D721Med (cell line): ENCODE measurements around the gene SMPD1.
A peak's percentile ranks its signal among the peaks of the same experiment; 100 is the strongest.

ENCODE experiments used
- DNase-seq: peaks from one replicate; pipeline ENCODE4 v3.0.0; 2011; ENCODE audit warnings: low spot score; ENCODE audit not compliant: insufficient read length
- FAIRE-seq: peaks from 2 replicates; lab custom pipeline; 2011; peaks lifted over from hg19 to GRCh38; lab: Jason Lieb, UNC
- TF ChIP-seq, protein P1 (sequence below): IDR thresholded peaks from 2 replicates; pipeline ENCODE4 v1.5.1; 2012; ENCODE audit warnings: mild to moderate bottlenecking, control low read depth; ENCODE audit not compliant: insufficient read depth; ENCODE audit errors: missing control alignments

Gene SMPD1

DNA sequence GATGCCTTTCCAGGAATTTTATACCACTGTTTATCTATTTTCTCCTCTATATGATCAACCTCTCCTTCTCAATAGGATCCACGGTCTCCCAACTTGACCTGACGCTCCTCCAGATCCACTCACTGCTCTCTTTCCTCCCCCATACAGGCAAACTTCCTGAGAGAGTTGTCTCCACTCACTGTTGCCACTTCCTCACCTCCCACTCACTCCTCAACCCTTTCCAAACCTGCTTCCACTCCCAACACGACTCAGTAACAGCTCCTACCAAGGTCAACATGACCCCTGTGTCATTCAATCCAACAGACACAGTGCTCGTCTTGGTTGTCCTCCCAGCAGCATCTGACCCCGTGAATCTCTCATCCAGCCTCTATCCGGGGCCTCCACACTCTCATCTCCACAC, 25.5 kb downstream of the SMPD1 start:
- TF ChIP-seq, protein P1, sequence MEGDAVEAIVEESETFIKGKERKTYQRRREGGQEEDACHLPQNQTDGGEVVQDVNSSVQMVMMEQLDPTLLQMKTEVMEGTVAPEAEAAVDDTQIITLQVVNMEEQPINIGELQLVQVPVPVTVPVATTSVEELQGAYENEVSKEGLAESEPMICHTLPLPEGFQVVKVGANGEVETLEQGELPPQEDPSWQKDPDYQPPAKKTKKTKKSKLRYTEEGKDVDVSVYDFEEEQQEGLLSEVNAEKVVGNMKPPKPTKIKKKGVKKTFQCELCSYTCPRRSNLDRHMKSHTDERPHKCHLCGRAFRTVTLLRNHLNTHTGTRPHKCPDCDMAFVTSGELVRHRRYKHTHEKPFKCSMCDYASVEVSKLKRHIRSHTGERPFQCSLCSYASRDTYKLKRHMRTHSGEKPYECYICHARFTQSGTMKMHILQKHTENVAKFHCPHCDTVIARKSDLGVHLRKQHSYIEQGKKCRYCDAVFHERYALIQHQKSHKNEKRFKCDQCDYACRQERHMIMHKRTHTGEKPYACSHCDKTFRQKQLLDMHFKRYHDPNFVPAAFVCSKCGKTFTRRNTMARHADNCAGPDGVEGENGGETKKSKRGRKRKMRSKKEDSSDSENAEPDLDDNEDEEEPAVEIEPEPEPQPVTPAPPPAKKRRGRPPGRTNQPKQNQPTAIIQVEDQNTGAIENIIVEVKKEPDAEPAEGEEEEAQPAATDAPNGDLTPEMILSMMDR, result no peak
- DNase-seq (no peak), FAIRE-seq (no peak)

DNA sequence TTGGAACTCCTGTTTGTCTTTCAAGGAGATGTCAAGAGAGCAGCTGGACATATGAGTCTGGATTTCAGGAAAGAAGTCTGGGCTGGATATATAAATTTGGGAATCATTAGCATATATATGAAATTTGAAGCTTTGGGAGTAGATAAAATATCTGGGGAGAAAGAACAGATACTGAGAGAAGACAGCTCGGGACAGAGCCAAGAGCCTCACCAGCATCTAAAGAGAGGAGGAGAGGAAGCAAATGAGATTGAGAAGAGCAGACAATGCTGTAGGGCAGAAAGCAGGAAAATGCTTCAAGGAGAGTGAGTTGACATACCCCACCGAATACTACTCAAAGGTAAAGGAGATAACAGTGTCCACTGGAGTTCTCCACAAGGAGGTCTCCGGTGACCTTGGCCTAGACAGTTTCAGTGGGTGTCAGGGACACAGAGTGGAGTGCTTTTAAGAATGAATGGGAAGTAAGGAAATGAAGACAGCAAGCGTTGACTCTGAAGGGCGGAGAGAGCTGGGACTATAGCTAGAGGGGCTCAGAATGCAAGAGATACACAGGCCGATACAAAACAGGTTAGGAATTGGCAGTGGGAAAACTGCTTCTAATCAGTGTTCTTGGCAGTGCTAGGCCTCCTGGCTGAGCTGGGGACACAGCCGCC, 27.8 kb downstream of the SMPD1 start:
- DNase-seq (no peak), FAIRE-seq (no peak)
- TF ChIP-seq, protein P1, result no peak

DNA sequence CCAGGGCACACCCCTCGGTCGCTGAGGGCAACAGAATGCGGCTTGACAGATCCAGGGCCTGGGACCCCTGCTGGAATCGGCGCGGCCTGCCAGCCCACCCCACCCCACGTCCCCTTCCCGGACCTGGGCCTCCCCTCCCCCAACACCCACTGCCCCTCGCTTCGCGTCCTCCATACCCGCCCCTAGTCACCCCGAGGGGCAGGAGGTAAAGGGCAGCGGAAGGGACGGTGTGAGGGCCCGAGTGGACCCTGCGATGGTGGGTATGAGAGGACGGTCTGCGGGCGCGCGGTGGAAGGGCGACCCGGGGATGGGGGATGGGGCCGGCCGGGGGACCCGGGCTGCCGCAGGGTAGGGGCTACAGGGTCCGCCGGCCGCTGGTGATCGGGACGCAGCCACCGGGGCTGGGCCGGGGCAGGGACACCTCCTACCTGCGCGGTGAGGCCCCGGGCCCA, 28.3 kb downstream of the SMPD1 start:
- TF ChIP-seq, protein P1, result no peak
- no peak for DNase-seq
- no peak for FAIRE-seq

DNA sequence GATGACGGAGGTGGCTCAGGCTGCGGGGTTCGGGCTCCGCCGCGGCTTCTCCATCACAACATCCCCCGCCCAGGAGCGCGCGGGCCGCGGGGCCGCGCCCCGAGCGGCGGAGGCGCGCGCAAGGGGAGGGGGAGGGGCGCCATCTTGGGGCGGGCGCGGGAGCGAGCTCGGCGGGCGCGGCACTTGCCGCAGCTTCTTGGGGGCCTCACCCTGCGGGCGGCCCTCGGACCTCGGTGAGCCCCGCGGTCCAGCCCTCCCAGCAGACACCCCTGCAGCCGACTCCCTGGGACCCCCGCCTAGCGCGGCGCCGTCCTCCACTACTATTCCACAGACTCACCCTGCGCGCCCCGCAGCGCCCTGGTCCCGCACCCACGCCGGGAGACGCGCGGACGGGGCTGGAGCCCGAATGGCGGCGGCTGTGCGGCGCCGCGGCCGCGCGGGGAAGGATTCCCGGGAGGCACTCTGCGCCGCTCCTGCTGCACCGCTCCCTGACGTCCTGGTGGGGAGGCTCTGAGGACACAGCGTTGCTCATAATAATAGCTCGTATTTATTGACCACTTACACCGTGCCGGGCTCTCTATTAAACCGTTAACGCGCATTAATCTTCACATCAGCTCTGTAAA, 28.8 kb downstream of the SMPD1 start, which contains the start of gene APBB1:
Gene APBB1, minus strand, starts transcription at position 86 of the 623 bp plus-strand sequence. CDS start 7,747 bp downstream, outside the sequence.
- TF ChIP-seq, protein P1, result no peak
- no peak for FAIRE-seq
- peak; percentile 46 for DNase-seq

DNA sequence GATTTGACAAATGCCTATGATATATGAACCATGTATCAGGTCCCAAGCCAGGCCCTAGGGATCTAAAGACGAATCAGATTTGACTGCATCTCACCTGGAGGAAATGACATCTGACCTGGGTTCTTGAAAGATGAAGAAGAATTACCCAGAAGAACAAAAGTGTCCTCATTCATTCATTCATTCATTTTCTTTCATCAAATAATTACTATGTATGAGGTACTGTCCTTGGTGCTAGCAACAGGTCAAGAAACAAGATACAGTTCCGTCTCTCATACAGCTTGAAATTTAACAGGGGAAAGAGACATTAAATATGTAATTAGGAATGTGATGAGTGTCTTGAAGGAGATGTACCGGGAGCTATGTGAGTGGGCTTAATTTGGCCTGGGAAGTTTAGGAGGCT, 30.4 kb downstream of the SMPD1 start:
- FAIRE-seq (no peak), DNase-seq (no peak)
- TF ChIP-seq, protein P1, result no peak

DNA sequence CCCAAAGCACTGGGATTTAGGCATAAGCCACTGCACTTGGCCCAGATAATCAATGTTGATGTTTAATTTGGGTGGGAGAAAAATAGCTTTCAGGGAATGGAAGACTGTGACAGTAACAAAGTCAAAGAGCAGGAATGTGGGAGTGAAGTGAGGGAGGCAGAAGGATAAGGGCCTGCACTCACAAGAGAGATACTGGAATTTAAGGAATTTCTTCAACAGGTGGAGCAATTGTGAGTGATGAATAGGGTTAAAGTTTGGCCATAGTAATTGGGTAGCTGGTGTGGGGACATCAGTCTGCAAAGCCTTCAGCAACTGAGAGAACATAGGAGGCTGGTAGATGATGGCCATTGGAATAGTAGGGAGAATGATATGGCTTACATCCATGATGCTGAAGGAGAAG, 37.2 kb downstream of the SMPD1 start:
- TF ChIP-seq, protein P1, result no peak

DNA sequence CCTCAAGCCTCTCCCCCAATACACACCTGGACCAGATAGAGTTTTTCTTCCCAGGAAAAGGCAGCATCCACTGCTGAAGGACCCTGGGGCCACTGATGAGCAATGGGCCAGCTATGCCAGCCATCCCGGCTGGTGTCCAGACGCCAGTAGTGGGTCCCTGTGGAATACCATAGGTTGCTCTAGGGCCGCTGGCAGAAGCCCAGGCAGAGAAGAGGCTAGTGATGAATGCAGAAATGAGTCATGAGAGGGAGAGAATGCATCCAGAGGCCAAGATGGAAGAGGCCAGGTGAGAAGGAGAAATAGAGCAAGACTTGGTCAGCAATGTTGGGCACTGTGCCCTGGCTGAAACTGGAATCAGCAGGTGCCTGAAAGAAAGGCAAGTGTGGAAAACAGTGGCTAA, 41.6 kb downstream of the SMPD1 start:
- FAIRE-seq (no peak), DNase-seq (no peak)
- TF ChIP-seq, protein P1, result no peak

More for the DNA sequence above, 37.2 kb downstream of the SMPD1 start:
- FAIRE-seq (no peak), DNase-seq (no peak)
